Ectodermal cell (in vitro differentiated cells): ENCODE results near the gene KIFC1.

ENCODE experiments used
- H3K27ac ChIP-seq: 2 replicates; pipeline ENCODE4 v1.7.0; 2013; ENCODE audit warnings: mild to moderate bottlenecking, low read depth, low read length; ENCODE audit not compliant: insufficient read depth, poor library complexity, severe bottlenecking
- H3K27me3 ChIP-seq: 2 replicates; pipeline ENCODE4 v1.7.0; 2013; ENCODE audit warnings: mild to moderate bottlenecking, low read length; ENCODE audit not compliant: insufficient read depth, control insufficient read depth, poor library complexity, severe bottlenecking
- H3K36me3 ChIP-seq: one replicate; pipeline ENCODE4 v1.7.0; 2013; ENCODE audit warnings: low read length; ENCODE audit not compliant: control insufficient read depth, insufficient read depth
- H3K4me1 ChIP-seq: one replicate; pipeline ENCODE4 v1.7.0; 2013; ENCODE audit warnings: low read length; ENCODE audit not compliant: control insufficient read depth, insufficient read depth
- H3K4me3 ChIP-seq: 2 replicates; pipeline ENCODE4 v1.7.0; 2013; ENCODE audit warnings: low read depth, low read length, control low read depth; ENCODE audit not compliant: insufficient read depth
- H3K9me3 ChIP-seq: 2 replicates; pipeline ENCODE4 v1.7.0; 2013; ENCODE audit warnings: mild to moderate bottlenecking, low read length, moderate library complexity; ENCODE audit not compliant: control insufficient read depth
- WGBS, 2 experiments: methylation state at CpG; one replicate each; pipeline ENCODE4 v1.1.7; 2013; ENCODE audit warnings: missing lambda C conversion rate in 2 of 2; 5-methylcytosine and 5-hydroxymethylcytosine counted together

KIFC1 gene

DNA sequence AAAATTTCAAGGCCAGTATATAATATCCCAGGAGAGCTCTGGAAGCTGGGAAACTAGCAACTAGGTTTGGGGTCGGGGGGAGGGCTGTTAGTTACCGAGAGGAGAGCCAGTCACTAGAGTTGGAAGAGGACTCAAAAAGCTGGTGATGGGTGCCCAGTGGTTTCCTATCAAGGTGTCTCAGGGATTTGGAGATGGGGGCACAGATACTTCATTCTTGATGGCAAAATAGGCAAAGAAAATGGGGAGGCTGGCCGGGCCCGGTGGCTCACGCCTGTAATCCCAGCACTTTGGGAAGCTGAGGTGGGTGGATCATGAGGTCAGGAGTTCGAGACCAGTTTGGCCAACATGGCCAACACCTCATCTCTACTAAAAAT is 20.0 kb downstream of the KIFC1 start:
- H3K27ac ChIP-seq = peak overlapping the region; percentile 67

DNA sequence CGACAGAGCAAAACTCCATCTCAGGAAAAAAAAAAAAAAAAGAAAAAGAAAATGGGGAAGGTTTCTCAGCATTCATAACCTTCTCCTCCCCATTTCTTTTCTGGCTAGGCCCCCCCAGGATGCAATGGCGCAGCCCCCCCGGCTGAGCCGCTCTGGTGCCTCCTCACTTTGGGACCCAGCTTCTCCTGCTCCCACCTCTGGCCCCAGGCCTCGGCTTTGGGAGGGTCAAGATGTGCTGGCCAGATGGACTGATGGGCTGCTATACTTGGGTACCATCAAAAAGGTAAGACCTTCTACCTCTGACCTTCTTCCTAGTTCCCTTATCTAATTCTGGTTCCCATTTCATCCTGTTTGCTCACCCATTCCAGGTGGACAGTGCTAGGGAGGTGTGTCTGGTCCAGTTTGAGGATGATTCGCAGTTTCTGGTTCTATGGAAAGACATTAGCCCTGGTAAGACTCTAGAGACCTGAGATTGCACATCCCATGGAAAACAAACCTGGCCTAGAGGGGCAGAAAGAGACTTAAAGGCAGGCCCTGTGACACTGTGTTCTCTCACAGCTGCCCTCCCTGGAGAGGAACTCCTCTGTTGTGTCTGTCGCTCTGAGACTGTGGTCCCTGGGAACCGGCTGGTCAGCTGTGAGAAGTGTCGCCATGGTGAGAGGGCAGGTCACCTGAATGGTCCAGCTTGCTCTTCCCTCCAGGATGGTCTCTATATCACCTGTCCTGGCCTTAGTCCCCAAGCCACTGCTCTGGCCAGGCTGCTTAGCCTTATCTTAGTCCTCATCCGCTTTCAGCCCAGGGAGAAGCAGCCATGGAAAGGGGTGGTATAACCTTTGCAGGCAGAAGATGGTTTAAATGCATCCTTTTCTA is 20.8 kb downstream of the KIFC1 start:
- Histone ChIP-seq H3K27me3 (no peaks in the 10 kb centered on the region), H3K4me3 (no peak overlapping the region), H3K9me3 (no peaks in the 10 kb centered on the region), H3K36me3 (peaks cover 25% of the 10 kb centered on the region), H3K27ac (no peak overlapping the region), H3K4me1 (peaks cover 21% of the 10 kb centered on the region)
- WGBS, 2 experiments = 90 to 93% methylated on average over 10 of the region's 10 CpGs

More for the DNA sequence above, 20.0 kb downstream of the KIFC1 start:
- peak overlapping the region; percentile 83 for H3K4me3 ChIP-seq
- H3K27me3 ChIP-seq = no peaks in the 10 kb centered on the region
- H3K36me3 ChIP-seq = peaks cover 33% of the 10 kb centered on the region
- no peaks in the 10 kb centered on the region for H3K9me3 ChIP-seq
- peaks cover 16% of the 10 kb centered on the region for H3K4me1 ChIP-seq
- WGBS, 2 experiments = 60 to 67% methylated on average over 6 of the region's 6 CpGs

DNA sequence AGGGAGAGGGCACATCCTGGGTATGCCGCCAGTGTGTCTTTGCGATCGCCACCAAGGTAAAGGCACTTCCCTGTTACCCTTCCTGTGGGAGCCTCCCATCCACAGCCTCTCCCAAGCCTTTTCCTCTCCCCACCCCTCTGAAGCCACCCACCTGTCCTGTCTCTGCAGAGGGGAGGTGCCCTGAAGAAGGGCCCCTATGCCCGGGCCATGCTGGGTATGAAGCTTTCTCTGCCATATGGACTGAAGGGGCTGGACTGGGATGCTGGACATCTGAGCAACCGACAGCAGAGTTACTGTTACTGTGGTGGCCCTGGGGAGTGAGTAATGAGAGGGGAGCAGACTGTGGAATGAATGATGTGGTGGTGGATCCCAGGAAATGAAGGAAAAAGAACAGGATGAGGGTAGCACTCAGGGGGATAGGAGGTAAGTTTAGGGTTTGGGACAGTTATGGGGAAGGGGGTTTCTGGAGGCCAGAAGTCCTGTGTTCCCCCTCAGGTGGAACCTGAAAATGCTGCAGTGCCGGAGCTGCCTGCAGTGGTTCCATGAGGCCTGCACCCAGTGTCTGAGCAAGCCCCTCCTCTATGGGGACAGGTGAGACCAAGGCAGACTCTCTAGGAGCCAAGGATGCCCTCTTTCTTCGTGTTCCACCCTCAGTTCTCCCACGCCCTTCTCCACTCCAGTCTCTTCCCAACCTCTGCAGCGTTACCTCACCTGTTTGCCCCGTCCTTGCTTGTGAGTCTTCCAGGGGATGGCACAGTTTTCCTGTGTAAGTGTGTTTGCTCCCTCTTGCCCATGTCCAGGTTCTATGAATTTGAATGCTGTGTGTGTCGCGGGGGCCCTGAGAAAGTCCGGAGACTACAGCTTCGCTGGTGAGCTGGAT is 21.9 kb downstream of the KIFC1 start:
- Histone ChIP-seq H3K4me1 (peaks cover 23% of the 10 kb centered on the region), H3K4me3 (no peak overlapping the region), H3K9me3 (no peaks in the 10 kb centered on the region), H3K36me3 (peaks cover 22% of the 10 kb centered on the region), H3K27ac (no peak overlapping the region), H3K27me3 (no peaks in the 10 kb centered on the region)
- 93 to 94% methylated on average over 14 of the region's 14 CpGs for WGBS, 2 experiments

DNA sequence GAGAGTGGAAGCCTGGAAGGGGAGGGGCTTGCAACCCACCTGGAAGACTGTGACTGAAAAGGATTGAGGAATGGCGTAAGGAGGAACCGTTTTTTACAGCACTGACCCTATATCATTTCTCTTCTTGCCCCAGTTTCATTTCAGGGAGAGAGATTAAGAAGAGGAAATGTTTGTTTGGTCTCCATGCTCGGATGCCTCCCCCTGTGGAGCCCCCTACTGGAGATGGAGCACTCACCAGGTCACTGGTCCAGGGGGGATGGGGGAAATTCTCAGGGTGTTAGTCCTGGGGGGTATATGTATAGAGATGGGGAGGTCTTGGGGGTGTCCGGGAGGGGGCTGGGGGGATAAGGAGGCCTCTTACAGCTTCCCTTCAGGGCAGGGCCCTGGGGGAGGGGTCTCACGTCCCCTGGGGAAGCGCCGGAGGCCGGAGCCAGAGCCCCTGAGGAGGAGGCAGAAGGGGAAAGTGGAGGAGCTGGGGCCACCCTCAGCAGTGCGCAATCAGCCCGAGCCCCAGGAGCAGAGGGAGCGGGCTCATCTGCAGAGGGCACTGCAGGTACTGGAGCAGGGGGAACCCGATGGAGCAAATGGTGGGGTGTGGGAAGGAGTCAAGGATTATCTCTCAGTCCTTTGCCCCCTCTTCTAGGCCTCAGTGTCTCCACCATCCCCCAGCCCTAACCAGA is 23.1 kb downstream of the KIFC1 start:
- Histone ChIP-seq H3K9me3 (no peaks in the 10 kb centered on the region), H3K27me3 (no peaks in the 10 kb centered on the region), H3K4me3 (no peak overlapping the region), H3K4me1 (peaks cover 33% of the 10 kb centered on the region), H3K27ac (no peak overlapping the region), H3K36me3 (peaks cover 22% of the 10 kb centered on the region)
- 79 to 83% methylated on average over 10 to 12 of the region's 12 CpGs for WGBS, 2 experiments

DNA sequence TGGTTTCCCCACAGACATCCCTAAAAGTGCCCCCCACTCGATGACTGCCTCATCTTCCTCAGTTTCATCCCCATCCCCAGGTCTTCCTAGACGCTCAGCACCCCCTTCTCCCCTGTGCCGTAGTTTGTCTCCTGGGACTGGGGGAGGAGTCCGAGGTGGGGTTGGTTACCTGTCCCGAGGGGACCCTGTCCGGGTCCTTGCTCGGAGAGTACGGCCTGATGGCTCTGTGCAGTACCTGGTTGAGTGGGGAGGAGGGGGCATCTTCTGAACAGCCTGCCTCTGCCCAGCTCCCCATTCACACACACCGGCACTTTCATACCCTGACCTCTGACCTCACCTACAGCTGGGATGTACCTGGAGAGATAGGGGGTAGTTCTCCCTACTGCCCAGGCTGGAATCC is 24.2 kb downstream of the KIFC1 start:
- Histone ChIP-seq H3K4me3 (no peak overlapping the region), H3K27ac (no peak overlapping the region), H3K27me3 (no peaks in the 10 kb centered on the region), H3K9me3 (no peaks in the 10 kb centered on the region), H3K4me1 (peaks cover 37% of the 10 kb centered on the region), H3K36me3 (peaks cover 22% of the 10 kb centered on the region)
- 92 to 94% methylated on average over 6 to 9 of the region's 9 CpGs for WGBS, 2 experiments

DNA sequence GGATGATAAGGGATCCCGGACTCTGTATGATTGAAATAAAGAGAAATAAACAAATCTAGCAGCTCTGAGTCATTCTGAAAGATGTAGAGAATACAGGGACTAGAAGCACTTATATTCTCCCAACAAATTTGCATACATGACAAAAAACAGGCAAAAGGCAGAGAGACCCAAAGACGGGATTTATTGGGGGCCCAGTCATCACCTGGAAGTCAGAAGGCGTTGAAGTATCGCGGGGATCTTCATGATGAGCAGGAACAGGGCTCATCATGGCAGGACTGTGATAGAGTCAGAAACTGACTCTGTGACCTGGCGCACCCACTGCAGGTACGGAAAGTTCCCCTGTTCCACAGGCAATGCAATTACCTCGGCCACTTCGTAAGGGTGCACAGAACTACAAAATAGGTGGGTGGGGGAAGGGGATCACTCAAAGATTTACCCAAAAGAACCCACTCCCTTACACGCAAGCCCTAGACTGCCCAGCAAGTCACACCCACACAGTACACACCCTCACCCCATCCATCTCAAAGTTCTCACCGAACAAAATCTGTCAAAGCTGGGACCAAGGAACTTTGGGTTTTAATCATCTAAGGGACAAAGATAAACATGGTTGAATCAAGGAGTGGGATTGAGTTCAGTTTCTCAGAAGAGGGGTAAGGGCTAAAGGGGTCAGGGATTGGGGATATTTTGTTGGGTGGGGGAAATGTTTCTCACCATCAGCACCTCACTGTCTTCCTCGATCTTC is 24.9 kb downstream of the KIFC1 start:
- no peak overlapping the region for H3K27ac ChIP-seq
- H3K36me3 ChIP-seq = peaks cover 22% of the 10 kb centered on the region
- peaks cover 44% of the 10 kb centered on the region for H3K4me1 ChIP-seq
- no peaks in the 10 kb centered on the region for H3K27me3 ChIP-seq
- H3K9me3 ChIP-seq = no peaks in the 10 kb centered on the region
- H3K4me3 ChIP-seq = peak overlapping the region; percentile 70
- WGBS, 2 experiments = 69 to 73% methylated on average over 11 to 12 of the region's 12 CpGs

DNA sequence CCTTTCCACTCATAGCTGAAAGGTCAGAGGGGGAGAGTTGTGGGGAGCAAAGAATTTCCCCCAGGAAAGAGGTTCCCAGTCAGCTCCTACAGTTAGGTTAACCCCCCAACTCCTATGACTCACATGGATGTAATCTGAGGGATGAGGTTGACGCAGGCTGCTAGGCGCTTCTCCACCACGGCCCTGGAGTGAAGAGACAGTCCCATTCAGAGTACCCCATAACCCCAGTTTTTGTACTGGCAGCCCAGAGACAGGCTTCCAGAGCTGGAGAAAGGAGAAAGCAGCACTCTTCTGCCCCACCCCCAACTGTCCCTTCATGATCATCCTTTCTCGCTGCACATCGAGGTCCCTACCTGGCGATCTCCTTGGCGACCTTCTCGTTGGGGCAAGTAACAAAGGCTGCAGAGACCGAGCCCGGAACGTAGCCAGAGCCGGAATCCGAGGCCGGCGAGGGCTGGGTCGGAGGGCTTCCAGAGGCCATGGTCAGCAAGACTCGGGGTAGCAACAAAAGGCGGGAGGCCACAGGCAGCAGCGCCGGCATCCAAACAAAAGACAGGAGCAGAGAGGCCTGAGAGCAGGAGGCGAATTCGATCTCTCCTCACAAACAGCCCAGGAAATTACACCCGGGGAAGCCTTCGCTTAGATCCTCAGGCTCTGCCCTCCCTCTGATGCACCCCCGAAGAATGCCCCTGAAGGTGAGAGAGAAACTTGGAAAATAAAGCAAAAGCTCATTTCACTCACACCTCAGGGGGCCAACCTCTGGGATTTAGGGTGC is 25.7 kb downstream of the KIFC1 start:
- Histone ChIP-seq H3K4me3 (peak overlapping the region; percentile 70), H3K36me3 (peaks cover 22% of the 10 kb centered on the region), H3K27me3 (no peaks in the 10 kb centered on the region), H3K9me3 (no peaks in the 10 kb centered on the region), H3K4me1 (peaks cover 52% of the 10 kb centered on the region), H3K27ac (peak overlapping the region; percentile 61)
- 1% methylated on average over 25 of the region's 25 CpGs for WGBS, 2 experiments

DNA sequence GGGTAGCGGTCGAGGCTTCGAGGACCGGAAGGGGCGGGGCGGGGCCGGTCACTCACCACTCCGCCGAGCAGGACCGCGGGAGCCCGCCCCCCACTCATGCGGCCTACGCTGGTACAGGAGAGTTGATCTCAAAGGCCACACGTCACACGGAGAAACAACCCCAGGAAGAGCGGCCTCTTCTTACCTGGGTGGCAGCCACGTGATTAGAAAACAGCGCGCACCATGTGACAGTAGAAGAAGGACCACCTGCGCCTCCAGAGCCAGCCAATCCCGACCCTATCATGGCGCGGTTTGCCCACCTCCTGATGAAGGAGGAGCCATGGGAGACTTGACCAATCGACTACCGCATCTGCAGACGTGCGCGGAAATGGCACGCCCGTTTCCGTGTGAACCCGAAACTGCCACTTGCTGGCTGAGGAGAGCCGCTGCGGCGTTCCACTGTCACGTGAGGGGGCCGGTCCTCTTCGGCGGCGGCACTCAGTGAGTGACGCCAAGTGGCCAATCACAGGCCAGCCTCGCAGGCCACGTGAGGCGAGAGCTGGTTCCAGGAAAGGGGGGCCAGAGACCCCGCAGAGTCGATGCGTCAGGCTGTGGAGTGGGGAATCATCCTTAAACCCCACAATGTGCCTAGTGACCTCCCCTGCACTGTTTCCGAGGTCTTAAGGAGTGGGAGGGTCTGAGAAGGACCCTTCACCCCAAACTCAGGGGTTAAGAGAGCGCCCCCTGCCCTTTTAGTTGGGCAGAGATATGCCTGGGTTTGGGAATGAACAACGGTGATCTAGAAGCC is 26.5 kb downstream of the KIFC1 start, which contains the start of gene CUTA:
Gene CUTA (minus strand): TSS at position 205 of the 787 bp plus-strand sequence. CDS start 107 bp downstream, at position 98.
- WGBS, 2 experiments = 0 to 1% methylated on average over 51 of the region's 51 CpGs
- H3K4me1 ChIP-seq = peaks cover 54% of the 10 kb centered on the region

More for the DNA sequence above, 26.5 kb downstream of the KIFC1 start, which contains the start of gene CUTA:
- Histone ChIP-seq H3K27ac (peak within 1 kb of the TSS; percentile 89), H3K36me3 (peaks cover 19% of the 10 kb centered on the region), H3K9me3 (no peaks in the 10 kb centered on the region), H3K27me3 (no peaks in the 10 kb centered on the region), H3K4me3 (peak within 1 kb of the TSS; percentile 70)
